Neural progenitor cell (in vitro differentiated cells): ENCODE data around the gene SCIN. TPM values are rescaled to one million over a fixed set of nuclear protein-coding genes. Genes with fewer than 3 reads are reported as not detected.

Experiments used
- DNase-seq: peaks from one replicate; pipeline ENCODE4 v3.0.0-alpha.2; 2016; ENCODE audit warnings: low spot score
- H2AFZ ChIP-seq: fragments of 200-600 bp; sonication (generic); replicated peaks from 2 replicates; pipeline ENCODE4 v1.6.1; 2016; ENCODE audit warnings: antibody characterized with exemption
- H3F3A ChIP-seq: fragments of 200-600 bp; sonication (generic); 2 replicates; pipeline ENCODE4 v1.6.1; 2016; ENCODE audit warnings: antibody characterized with exemption, low read depth
- H3K27ac ChIP-seq: fragments of 200-600 bp; sonication (generic); 2 replicates; pipeline ENCODE4 v1.5.1; 2016; ENCODE audit warnings: mild to moderate bottlenecking
- H3K27me3 ChIP-seq: fragments of 200-600 bp; sonication (generic); 2 replicates; pipeline ENCODE4 v1.6.1; 2016; ENCODE audit warnings: mild to moderate bottlenecking, moderate library complexity
- H3K36me3 ChIP-seq: fragments of 200-600 bp; sonication (generic); 2 replicates; pipeline ENCODE4 v1.5.1; 2016
- H3K4me1 ChIP-seq: fragments of 200-600 bp; sonication (generic); 2 replicates; pipeline ENCODE4 v1.6.1; 2016; ENCODE audit warnings: mixed run types
- H3K4me2 ChIP-seq: fragments of 200-600 bp; sonication (generic); 2 replicates; pipeline ENCODE4 v1.6.1; 2016
- H3K4me3 ChIP-seq: fragments of 200-600 bp; sonication (generic); 2 replicates; pipeline ENCODE4 v1.5.1; 2016
- H3K79me2 ChIP-seq: fragments of 200-600 bp; sonication (generic); 2 replicates; pipeline ENCODE4 v1.6.1; 2016; ENCODE audit warnings: low read depth
- H3K9ac ChIP-seq: fragments of 200-600 bp; sonication (generic); 2 replicates; pipeline ENCODE4 v1.6.1; 2016
- H3K9me3 ChIP-seq: fragments of 200-600 bp; sonication (generic); 2 replicates; pipeline ENCODE4 v1.5.1; 2016; ENCODE audit warnings: low read depth
- H4K20me1 ChIP-seq: fragments of 200-600 bp; sonication (generic); 2 replicates; pipeline ENCODE4 v1.6.1; 2016; ENCODE audit warnings: low read depth
- H3K27ac Mint-ChIP-seq: 3 replicates; pipeline ENCODE4 v1.8.0; 2021; ENCODE audit warnings: mixed read lengths
- H3K27me3 Mint-ChIP-seq: 2 replicates; pipeline ENCODE4 v1.8.0; 2022; ENCODE audit warnings: low read depth, mild to moderate bottlenecking, inconsistent platforms, moderate library complexity, mixed read lengths; ENCODE audit not compliant: insufficient read depth
- H3K36me3 Mint-ChIP-seq: 3 replicates; pipeline ENCODE4 v1.8.0; 2021; ENCODE audit warnings: mixed read lengths
- H3K4me1 Mint-ChIP-seq: 3 replicates; pipeline ENCODE4 v1.8.0; 2021; ENCODE audit warnings: mixed read lengths
- H3K4me3 Mint-ChIP-seq: 3 replicates; pipeline ENCODE4 v1.8.0; 2021; ENCODE audit warnings: mild to moderate bottlenecking, moderate library complexity, mixed read lengths
- H3K9me3 Mint-ChIP-seq: 3 replicates; pipeline ENCODE4 v1.8.0; 2020; ENCODE audit warnings: mixed read lengths
- CTCF ChIP-seq: fragments of 200-600 bp; sonication (generic); IDR thresholded peaks from 2 replicates; pipeline ENCODE4 v1.5.1; 2017; ENCODE audit warnings: antibody characterized with exemption, mild to moderate bottlenecking
- EZH2 ChIP-seq: fragments of 200-600 bp; sonication (generic); IDR thresholded peaks from 2 replicates; pipeline ENCODE4 v1.6.1; 2017; ENCODE audit warnings: antibody characterized with exemption, mild to moderate bottlenecking, moderate library complexity
- EZH2phosphoT487 ChIP-seq: fragments of 200-600 bp; sonication (generic); IDR thresholded peaks from 2 replicates; pipeline ENCODE4 v1.6.1; 2017; ENCODE audit warnings: antibody characterized with exemption
- total RNA-seq: library from RNA; depleted of rRNA; stranded (reverse); fragments of >200 nt; gene quantifications from 2 replicates; pipeline ENCODE4 v1.2.3, GENCODE V29; 2015; ENCODE audit warnings: low replicate concordance

Gene SCIN
- total RNA-seq, 1 donor from 2014 or later: not detected

- H3K4me1 Mint-ChIP-seq: no peaks in the 10 kb centered on the region
- H3K79me2 ChIP-seq: no peaks in the 10 kb centered on the region
- H3K27me3 ChIP-seq: no peaks in the 10 kb centered on the region
- H3K4me3 Mint-ChIP-seq: no peak overlapping the region
- H3K27me3 Mint-ChIP-seq: no peaks in the 10 kb centered on the region
- TF ChIP-seq CTCF (no peak), EZH2phosphoT487 (no peak), EZH2 (no peak)
- no peak overlapping the region for H3K9ac ChIP-seq
- no peak for DNase-seq
- H3K27ac ChIP-seq: no peak overlapping the region
- no peaks in the 10 kb centered on the region for H3K36me3 Mint-ChIP-seq
- no peaks in the 10 kb centered on the region for H3F3A ChIP-seq
- no peak overlapping the region for H3K4me2 ChIP-seq
- H3K27ac Mint-ChIP-seq: no peak overlapping the region
- H3K4me3 ChIP-seq: no peak overlapping the region
- no peaks in the 10 kb centered on the region for H4K20me1 ChIP-seq
- H2AFZ ChIP-seq: no peak overlapping the region
- H3K36me3 ChIP-seq: no peaks in the 10 kb centered on the region
- no peaks in the 10 kb centered on the region for H3K9me3 Mint-ChIP-seq
- H3K9me3 ChIP-seq: no peaks in the 10 kb centered on the region
- no peaks in the 10 kb centered on the region for H3K4me1 ChIP-seq
Measured at GRCh38 chr7:12583176-12583575, 12.7 kb downstream of the SCIN start.

- no peaks in the 10 kb centered on the region for H3K36me3 Mint-ChIP-seq
- no peaks in the 10 kb centered on the region for H3K9me3 Mint-ChIP-seq
- H3K4me2 ChIP-seq: no peak overlapping the region
- no peak overlapping the region for H3K4me3 ChIP-seq
- no peaks in the 10 kb centered on the region for H3K9me3 ChIP-seq
- H2AFZ ChIP-seq: no peak overlapping the region
- no peak overlapping the region for H3K27ac ChIP-seq
- no peaks in the 10 kb centered on the region for H3K79me2 ChIP-seq
- no peaks in the 10 kb centered on the region for H3F3A ChIP-seq
- peaks cover 2% of the 10 kb centered on the region for H3K27me3 Mint-ChIP-seq
- no peaks in the 10 kb centered on the region for H3K36me3 ChIP-seq
- no peak for TF ChIP-seq EZH2
- no peak for TF ChIP-seq CTCF
- no peak for TF ChIP-seq EZH2phosphoT487
- H3K9ac ChIP-seq: no peak overlapping the region
- DNase-seq: no peak
- no peak overlapping the region for H3K27ac Mint-ChIP-seq
- H3K4me1 Mint-ChIP-seq: no peaks in the 10 kb centered on the region
- no peaks in the 10 kb centered on the region for H3K4me1 ChIP-seq
- H3K4me3 Mint-ChIP-seq: no peak overlapping the region
- H3K27me3 ChIP-seq: no peaks in the 10 kb centered on the region
- no peaks in the 10 kb centered on the region for H4K20me1 ChIP-seq
Measured at GRCh38 chr7:12583922-12584321, 13.4 kb downstream of the SCIN start.

- H3K4me2 ChIP-seq: no peak overlapping the region
- peaks cover 2% of the 10 kb centered on the region for H3K27me3 Mint-ChIP-seq
- H3F3A ChIP-seq: no peaks in the 10 kb centered on the region
- H3K9me3 ChIP-seq: no peaks in the 10 kb centered on the region
- H3K27ac Mint-ChIP-seq: no peak overlapping the region
- H3K36me3 Mint-ChIP-seq: no peaks in the 10 kb centered on the region
- no peak for DNase-seq
- H3K4me1 Mint-ChIP-seq: no peaks in the 10 kb centered on the region
- no peak overlapping the region for H3K9ac ChIP-seq
- H3K9me3 Mint-ChIP-seq: no peaks in the 10 kb centered on the region
- TF ChIP-seq EZH2phosphoT487 (no peak), CTCF (no peak), EZH2 (no peak)
- no peak overlapping the region for H3K4me3 Mint-ChIP-seq
- no peaks in the 10 kb centered on the region for H3K36me3 ChIP-seq
- H3K4me3 ChIP-seq: no peak overlapping the region
- H3K27ac ChIP-seq: no peak overlapping the region
- no peaks in the 10 kb centered on the region for H4K20me1 ChIP-seq
- H3K4me1 ChIP-seq: no peaks in the 10 kb centered on the region
- H3K79me2 ChIP-seq: no peaks in the 10 kb centered on the region
- H3K27me3 ChIP-seq: no peaks in the 10 kb centered on the region
- H2AFZ ChIP-seq: peak overlapping the region; percentile 32
Measured at GRCh38 chr7:12584930-12585329, 14.4 kb downstream of the SCIN start.

- H3K36me3 Mint-ChIP-seq: no peaks in the 10 kb centered on the region
- Histone ChIP-seq H3K27ac (no peak overlapping the region), H3K4me3 (no peak overlapping the region), H2AFZ (no peak overlapping the region), H3K79me2 (no peaks in the 10 kb centered on the region), H3K36me3 (no peaks in the 10 kb centered on the region), H3K4me1 (no peaks in the 10 kb centered on the region), H3K27me3 (no peaks in the 10 kb centered on the region), H3K9me3 (no peaks in the 10 kb centered on the region), H3F3A (no peaks in the 10 kb centered on the region), H3K4me2 (no peak overlapping the region), H4K20me1 (no peaks in the 10 kb centered on the region), H3K9ac (no peak overlapping the region)
- no peaks in the 10 kb centered on the region for H3K4me1 Mint-ChIP-seq
- no peak for DNase-seq
- no peak for TF ChIP-seq EZH2phosphoT487
- TF ChIP-seq EZH2: no peak
- TF ChIP-seq CTCF: no peak
- H3K9me3 Mint-ChIP-seq: no peaks in the 10 kb centered on the region
- no peak overlapping the region for H3K4me3 Mint-ChIP-seq
- H3K27ac Mint-ChIP-seq: no peak overlapping the region
- peaks cover 2% of the 10 kb centered on the region for H3K27me3 Mint-ChIP-seq
Measured at GRCh38 chr7:12586271-12586670, 15.8 kb downstream of the SCIN start.
